PFSK-1 (cell line): ENCODE data around the gene ASIC4.

Experiments
- POLR2AphosphoS5 ChIP-seq: IDR thresholded peaks from 2 replicates; pipeline ENCODE4 v1.6.1; 2012; ENCODE audit warnings: low read depth, mild to moderate bottlenecking, control low read depth, low read length, moderate library complexity
- SIN3A ChIP-seq: IDR thresholded peaks from 2 replicates; pipeline ENCODE4 v1.6.1; 2012; ENCODE audit warnings: mild to moderate bottlenecking, low read length, moderate library complexity, borderline replicate concordance; ENCODE audit not compliant: insufficient read depth
- TAF1 ChIP-seq: IDR thresholded peaks from 2 replicates; pipeline ENCODE4 v1.6.1; 2012; ENCODE audit warnings: low read length, control low read depth, borderline replicate concordance; ENCODE audit not compliant: insufficient read depth
- TF ChIP-seq, protein P1 (sequence below), 2 experiments: IDR thresholded peaks; 2 replicates each; pipeline versions ENCODE4 v1.6.1 to v1.8.0; 2011 to 2012; ENCODE audit warnings: low read depth in 2 of 2, low read length in 2 of 2, control low read depth in 1 of 2, inconsistent platforms in 1 of 2, mild to moderate bottlenecking in 1 of 2, moderate library complexity in 1 of 2; ENCODE audit not compliant: insufficient read depth in 1 of 2

DNA sequence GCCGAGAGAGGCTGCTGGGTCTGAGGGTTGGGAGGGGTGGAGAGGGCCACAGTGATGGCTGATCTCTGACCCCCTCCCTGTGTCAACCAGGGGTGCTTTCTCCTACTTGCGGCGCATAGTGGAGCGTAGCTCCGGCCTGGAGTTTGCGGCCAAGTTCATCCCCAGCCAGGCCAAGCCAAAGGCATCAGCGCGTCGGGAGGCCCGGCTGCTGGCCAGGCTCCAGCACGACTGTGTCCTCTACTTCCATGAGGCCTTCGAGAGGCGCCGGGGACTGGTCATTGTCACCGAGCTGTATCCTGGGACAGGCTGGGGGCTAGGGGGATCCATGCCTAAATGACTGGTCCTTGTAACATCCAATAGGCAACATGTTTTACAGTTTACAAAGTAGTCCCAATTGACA, 36.5 kb upstream of the ASIC4 start:
- TF ChIP-seq POLR2AphosphoS5 (no peak), TAF1 (no peak), SIN3A (no peak)
- TF ChIP-seq, protein P1, sequence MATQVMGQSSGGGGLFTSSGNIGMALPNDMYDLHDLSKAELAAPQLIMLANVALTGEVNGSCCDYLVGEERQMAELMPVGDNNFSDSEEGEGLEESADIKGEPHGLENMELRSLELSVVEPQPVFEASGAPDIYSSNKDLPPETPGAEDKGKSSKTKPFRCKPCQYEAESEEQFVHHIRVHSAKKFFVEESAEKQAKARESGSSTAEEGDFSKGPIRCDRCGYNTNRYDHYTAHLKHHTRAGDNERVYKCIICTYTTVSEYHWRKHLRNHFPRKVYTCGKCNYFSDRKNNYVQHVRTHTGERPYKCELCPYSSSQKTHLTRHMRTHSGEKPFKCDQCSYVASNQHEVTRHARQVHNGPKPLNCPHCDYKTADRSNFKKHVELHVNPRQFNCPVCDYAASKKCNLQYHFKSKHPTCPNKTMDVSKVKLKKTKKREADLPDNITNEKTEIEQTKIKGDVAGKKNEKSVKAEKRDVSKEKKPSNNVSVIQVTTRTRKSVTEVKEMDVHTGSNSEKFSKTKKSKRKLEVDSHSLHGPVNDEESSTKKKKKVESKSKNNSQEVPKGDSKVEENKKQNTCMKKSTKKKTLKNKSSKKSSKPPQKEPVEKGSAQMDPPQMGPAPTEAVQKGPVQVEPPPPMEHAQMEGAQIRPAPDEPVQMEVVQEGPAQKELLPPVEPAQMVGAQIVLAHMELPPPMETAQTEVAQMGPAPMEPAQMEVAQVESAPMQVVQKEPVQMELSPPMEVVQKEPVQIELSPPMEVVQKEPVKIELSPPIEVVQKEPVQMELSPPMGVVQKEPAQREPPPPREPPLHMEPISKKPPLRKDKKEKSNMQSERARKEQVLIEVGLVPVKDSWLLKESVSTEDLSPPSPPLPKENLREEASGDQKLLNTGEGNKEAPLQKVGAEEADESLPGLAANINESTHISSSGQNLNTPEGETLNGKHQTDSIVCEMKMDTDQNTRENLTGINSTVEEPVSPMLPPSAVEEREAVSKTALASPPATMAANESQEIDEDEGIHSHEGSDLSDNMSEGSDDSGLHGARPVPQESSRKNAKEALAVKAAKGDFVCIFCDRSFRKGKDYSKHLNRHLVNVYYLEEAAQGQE (IDR thresholded peaks at IDR 0.05; ENCODE audit: insufficient read depth in 1 of 2, low read depth in 2 of 2, low read length in 2 of 2) = no peak
